Natural killer cell (primary cell): Measurements from ENCODE around the gene GLI3. TPM values are rescaled to one million over a fixed set of nuclear protein-coding genes. Genes with fewer than 3 reads are reported as not detected.

Experiments
- ATAC-seq, 3 donors: fragments of 150-1000 bp in 2 of 3; fragments of 200-7000 bp in 1 of 3; cut with Tn5 transposase; 1 replicate in 1 of 3; 2 replicates in 2 of 3; pipeline ENCODE4 v1.10.0; 2021; ENCODE audit warnings: mild to moderate bottlenecking in 2 of 3, moderate library complexity in 2 of 3
- DNase-seq, 2 donors: peaks; one replicate each; pipeline versions ENCODE4 v3.0.0 to v3.0.0-alpha.2; 2013 to 2021; ENCODE audit warnings: mixed read lengths in 1 of 2
- H3K27ac ChIP-seq: one replicate; pipeline ENCODE4 v1.5.1; 2013; ENCODE audit warnings: mild to moderate bottlenecking, low read length
- H3K27me3 ChIP-seq: one replicate; pipeline ENCODE4 v1.6.1; 2013; ENCODE audit warnings: low read length; ENCODE audit not compliant: control insufficient read depth, insufficient read depth
- H3K36me3 ChIP-seq: one replicate; pipeline ENCODE4 v1.6.1; 2013; ENCODE audit warnings: low read length; ENCODE audit not compliant: control insufficient read depth, insufficient read depth
- H3K4me1 ChIP-seq: one replicate; pipeline ENCODE4 v1.6.1; 2013; ENCODE audit warnings: low read length; ENCODE audit not compliant: control insufficient read depth, insufficient read depth
- H3K4me3 ChIP-seq: one replicate; pipeline ENCODE4 v1.5.1; 2013; ENCODE audit warnings: low read length
- H3K9me3 ChIP-seq: one replicate; pipeline ENCODE4 v1.6.1; 2013; ENCODE audit warnings: low read length; ENCODE audit not compliant: control insufficient read depth, insufficient read depth
- H3K27ac Mint-ChIP-seq, 2 donors: one replicate each; pipeline ENCODE4 v1.8.0; 2022; ENCODE audit warnings: mild to moderate bottlenecking in 2 of 2, mixed read lengths in 2 of 2, moderate library complexity in 1 of 2
- H3K27me3 Mint-ChIP-seq, 2 donors: one replicate each; pipeline ENCODE4 v1.8.0; 2022; ENCODE audit warnings: low read depth in 2 of 2, mixed read lengths in 2 of 2
- H3K36me3 Mint-ChIP-seq: one replicate; pipeline ENCODE4 v1.8.0; 2022; ENCODE audit warnings: mixed read lengths
- H3K4me1 Mint-ChIP-seq, 2 donors: one replicate each; pipeline ENCODE4 v1.8.0; 2022; ENCODE audit warnings: mixed read lengths in 2 of 2
- H3K4me3 Mint-ChIP-seq: one replicate; pipeline ENCODE4 v1.8.0; 2022; ENCODE audit warnings: mild to moderate bottlenecking, moderate library complexity, mixed read lengths
- H3K9me3 Mint-ChIP-seq, 2 donors: one replicate each; pipeline ENCODE4 v1.8.0; 2022; ENCODE audit warnings: mixed read lengths in 2 of 2
- CTCF ChIP-seq: fragments of 200-600 bp; IDR thresholded peaks from one replicate; pipeline ENCODE4 v1.8.0; 2022; ENCODE audit warnings: antibody characterized with exemption
- WGBS: methylation state at CpG from one replicate; pipeline ENCODE4 v1.1.7; 2013; ENCODE audit warnings: missing lambda C conversion rate; ENCODE audit not compliant: insufficient coverage; 5-methylcytosine and 5-hydroxymethylcytosine counted together
- intact Hi-C: fragments of 100-400 bp; cut with micrococcal nuclease; formaldehyde crosslinking; loops from one replicate; pipeline ENCODE4 v1.14.2; 2022
- total RNA-seq, 4 donors: library from RNA; stranded (reverse); fragments of 120-200 nt in 1 of 4; gene quantifications; one replicate each; pipeline versions ENCODE4 v1.2.3 to v1.2.4, GENCODE V29; 2013 to 2022

Gene GLI3
- total RNA-seq, 3 donors from 2014 or later (not counting 1 experiment from before 2014, with no cell fraction given): 2.9 to 4.7 (median 3.1) TPM

- H3K27me3 Mint-ChIP-seq: peaks cover 53 to 85% of the 10 kb centered on the region in 2 donors
- H3K27ac Mint-ChIP-seq: no peak overlapping the region
- no peak for TF ChIP-seq CTCF
- H3K36me3 ChIP-seq: no peaks in the 10 kb centered on the region
- DNase-seq: no peak
- peaks cover 17 to 20% of the 10 kb centered on the region in 2 donors for H3K4me1 Mint-ChIP-seq
- H3K27me3 ChIP-seq: peaks cover 30% of the 10 kb centered on the region
- H3K27ac ChIP-seq: no peak overlapping the region
- WGBS: 73% methylated on average over 1 of the region's 1 CpG
- ATAC-seq: no peak
- H3K4me3 ChIP-seq: no peak overlapping the region
- intact Hi-C loops: no loop called here
- H3K4me3 Mint-ChIP-seq: no peak overlapping the region
- peaks cover 6% of the 10 kb centered on the region for H3K36me3 Mint-ChIP-seq
- H3K9me3 Mint-ChIP-seq: no peaks in the 10 kb centered on the region
- H3K9me3 ChIP-seq: no peaks in the 10 kb centered on the region
- H3K4me1 ChIP-seq: peaks cover 14% of the 10 kb centered on the region
Observed at GRCh38 chr7:42231043-42231787, 5.8 kb downstream of the GLI3 start.

DNA sequence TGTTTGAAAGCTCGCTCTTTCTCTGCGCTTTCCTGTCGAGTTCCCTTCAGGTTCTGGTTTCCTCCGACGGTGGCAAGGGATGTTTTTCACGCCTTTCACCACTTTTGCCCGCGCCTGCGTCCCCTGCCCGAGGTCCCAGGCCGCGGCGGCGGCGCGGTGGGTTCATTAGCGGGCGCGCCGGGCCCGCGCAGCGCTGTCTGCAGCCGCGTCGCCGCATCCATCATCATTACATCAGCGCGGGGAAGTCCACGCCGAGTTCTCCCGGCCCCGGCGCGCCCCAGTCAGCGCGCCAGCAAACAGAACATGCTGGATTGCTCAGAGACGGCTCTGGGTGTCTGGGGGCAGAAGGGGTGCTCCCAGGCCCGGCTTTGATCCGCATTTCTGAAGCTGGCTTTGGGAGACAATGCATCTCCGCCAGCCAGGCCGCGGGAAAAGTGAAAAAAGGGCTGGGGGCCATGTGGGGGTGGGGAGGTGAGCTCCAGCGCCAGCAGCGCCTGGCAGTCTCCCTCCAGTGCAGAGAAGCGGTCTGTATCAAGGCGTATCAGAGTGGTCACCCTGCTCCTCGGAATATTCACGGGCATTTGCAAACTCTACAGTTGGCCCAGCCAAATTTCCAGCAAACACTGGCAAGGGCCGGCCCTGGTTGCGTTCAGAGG is 8.9 kb downstream of the GLI3 start:
- H3K27me3 Mint-ChIP-seq: peaks cover 44 to 72% of the 10 kb centered on the region in 2 donors
- no peaks in the 10 kb centered on the region for H3K36me3 ChIP-seq
- H3K9me3 ChIP-seq: no peaks in the 10 kb centered on the region
- TF ChIP-seq CTCF: no peak
- H3K27ac ChIP-seq: no peak overlapping the region
- H3K4me3 Mint-ChIP-seq: peak overlapping the region; percentile 87
- DNase-seq: peak; percentile 11 to 38
- H3K9me3 Mint-ChIP-seq: no peaks in the 10 kb centered on the region
- H3K4me1 ChIP-seq: peaks cover 10% of the 10 kb centered on the region
- peak overlapping the region; percentile 83 to 91 for H3K27ac Mint-ChIP-seq
- H3K27me3 ChIP-seq: peaks cover 22% of the 10 kb centered on the region
- H3K36me3 Mint-ChIP-seq: peaks cover 6% of the 10 kb centered on the region
- peaks cover 10 to 12% of the 10 kb centered on the region in 2 donors for H3K4me1 Mint-ChIP-seq
- intact Hi-C loops: no loop called here
- ATAC-seq: peak; percentile 77 to 86 (median 86)
- WGBS: 4% methylated on average over 51 of the region's 51 CpGs
- no peak overlapping the region for H3K4me3 ChIP-seq

GRCh38 chr7:42227541-42227935 is 9.5 kb downstream of the GLI3 start:
- Histone ChIP-seq H3K27me3 (peaks cover 22% of the 10 kb centered on the region), H3K9me3 (no peaks in the 10 kb centered on the region), H3K36me3 (no peaks in the 10 kb centered on the region), H3K27ac (no peak overlapping the region), H3K4me1 (peaks cover 10% of the 10 kb centered on the region), H3K4me3 (no peak overlapping the region)
- TF ChIP-seq CTCF: no peak
- ATAC-seq: peak; percentile 66 to 79 (median 77)
- Mint-ChIP-seq H3K27me3 (peaks cover 44 to 67% of the 10 kb centered on the region in 2 donors), H3K9me3 (no peaks in the 10 kb centered on the region), H3K4me1 (peaks cover 10 to 12% of the 10 kb centered on the region in 2 donors), H3K4me3 (peak overlapping the region; percentile 87), H3K36me3 (peaks cover 6% of the 10 kb centered on the region), H3K27ac (peak overlapping the region; percentile 83 to 91)
- intact Hi-C loops: no loop called here
- DNase-seq: peak; percentile 19 to 25
- 8% methylated on average over 12 of the region's 13 CpGs for WGBS
